Uterus (tissue), 4 donors: ENCODE results near the gene HEBP1. TPM values are rescaled to one million over a fixed set of nuclear protein-coding genes. Genes with fewer than 3 reads are reported as not detected.

ENCODE experiments used
- DNase-seq, 2 donors: peaks; one replicate each; pipeline ENCODE4 v3.0.0-alpha.2; 2019 to 2020
- H3K27ac ChIP-seq, 2 donors: fragments of 200-600 bp; sonication (generic); 1 replicate in 1 of 2; 2 replicates in 1 of 2; pipeline ENCODE4 v1.5.1; 2016 to 2018
- H3K27me3 ChIP-seq, 2 donors: fragments of 200-600 bp; sonication (generic); one replicate each; pipeline ENCODE4 v1.5.1; 2018 to 2019; ENCODE audit warnings: control low read depth in 1 of 2
- H3K36me3 ChIP-seq, 2 donors: fragments of 200-600 bp; sonication (generic); one replicate each; pipeline ENCODE4 v1.5.1; 2019; ENCODE audit warnings: control low read depth in 1 of 2
- H3K4me1 ChIP-seq, 2 donors: fragments of 200-600 bp; sonication (generic); one replicate each; pipeline ENCODE4 v1.5.1; 2018 to 2019; ENCODE audit warnings: control low read depth in 1 of 2
- H3K4me3 ChIP-seq, 2 donors: fragments of 200-600 bp; sonication (generic); 1 replicate in 1 of 2; 2 replicates in 1 of 2; pipeline ENCODE4 v1.5.1; 2018 to 2019; ENCODE audit warnings: mild to moderate bottlenecking in 1 of 2
- H3K9me3 ChIP-seq, 2 donors: fragments of 200-600 bp; sonication (generic); one replicate each; pipeline ENCODE4 v1.5.1; 2019; ENCODE audit warnings: control low read depth in 1 of 2
- POLR2A ChIP-seq, 2 donors: fragments of 450-650 bp; IDR thresholded peaks; one replicate each; pipeline ENCODE4 v1.6.1; 2016; ENCODE audit warnings: antibody characterized with exemption in 2 of 2, mild to moderate bottlenecking in 1 of 2, moderate library complexity in 1 of 2
- intact Hi-C: fragments of 100-400 bp; cut with DNase I; formaldehyde crosslinking; loops from one replicate; pipeline ENCODE4 v1.15.1; 2023; ENCODE audit warnings: low total_unique reads
- total RNA-seq, 4 donors: library from RNA; depleted of rRNA in 3 of 4; stranded (reverse); fragments of >200 nt in 3 of 4; gene quantifications; one replicate each; pipeline versions ENCODE4 v1.1.0 to v1.2.4, GENCODE V29; 2014 to 2023
- TF ChIP-seq, protein P1 (sequence below), 4 experiments: fragments of 200-600 bp in 2 of 4; fragments of 450-650 bp in 2 of 4; sonication (generic) in 2 of 4; IDR thresholded peaks; one replicate each; pipeline ENCODE4 v1.5.1; 2016 to 2019; ENCODE audit warnings: antibody characterized with exemption in 4 of 4, mild to moderate bottlenecking in 2 of 4, moderate library complexity in 1 of 4
- donor health status: DM: yes; HTN: yes; CAD: no.

HEBP1 gene
- total RNA-seq, 4 donors from 2014 or later: 10.5 to 64.4 (median 40.9) TPM

DNA sequence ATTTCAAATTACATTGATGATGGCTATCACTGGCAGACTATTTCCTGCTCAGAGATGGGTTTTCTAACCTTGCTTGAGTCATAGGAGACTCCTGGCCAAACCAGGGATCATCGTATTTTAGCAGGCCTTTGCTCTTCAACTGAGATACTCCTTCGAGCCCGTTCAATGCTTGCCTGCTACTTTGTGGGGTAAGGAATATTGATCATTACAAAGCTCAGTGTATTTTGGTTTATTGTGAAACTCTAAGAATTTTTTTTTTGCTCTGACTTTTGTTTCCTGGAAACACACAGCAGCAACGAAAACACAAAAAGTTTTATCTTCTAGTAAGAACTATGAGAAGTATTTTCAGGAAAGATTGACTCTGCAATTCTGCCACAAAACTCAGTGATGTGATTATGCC, 52.2 kb downstream of the HEBP1 start:
- TF ChIP-seq POLR2A (IDR thresholded peaks at IDR 0.05): no peak
- TF ChIP-seq, protein P1, sequence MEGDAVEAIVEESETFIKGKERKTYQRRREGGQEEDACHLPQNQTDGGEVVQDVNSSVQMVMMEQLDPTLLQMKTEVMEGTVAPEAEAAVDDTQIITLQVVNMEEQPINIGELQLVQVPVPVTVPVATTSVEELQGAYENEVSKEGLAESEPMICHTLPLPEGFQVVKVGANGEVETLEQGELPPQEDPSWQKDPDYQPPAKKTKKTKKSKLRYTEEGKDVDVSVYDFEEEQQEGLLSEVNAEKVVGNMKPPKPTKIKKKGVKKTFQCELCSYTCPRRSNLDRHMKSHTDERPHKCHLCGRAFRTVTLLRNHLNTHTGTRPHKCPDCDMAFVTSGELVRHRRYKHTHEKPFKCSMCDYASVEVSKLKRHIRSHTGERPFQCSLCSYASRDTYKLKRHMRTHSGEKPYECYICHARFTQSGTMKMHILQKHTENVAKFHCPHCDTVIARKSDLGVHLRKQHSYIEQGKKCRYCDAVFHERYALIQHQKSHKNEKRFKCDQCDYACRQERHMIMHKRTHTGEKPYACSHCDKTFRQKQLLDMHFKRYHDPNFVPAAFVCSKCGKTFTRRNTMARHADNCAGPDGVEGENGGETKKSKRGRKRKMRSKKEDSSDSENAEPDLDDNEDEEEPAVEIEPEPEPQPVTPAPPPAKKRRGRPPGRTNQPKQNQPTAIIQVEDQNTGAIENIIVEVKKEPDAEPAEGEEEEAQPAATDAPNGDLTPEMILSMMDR (IDR thresholded peaks at IDR 0.05): no peak
- Histone ChIP-seq H3K9me3 (no peaks in the 10 kb centered on the region), H3K27ac (no peak overlapping the region), H3K27me3 (no peaks in the 10 kb centered on the region), H3K4me3 (no peak overlapping the region), H3K4me1 (no peaks in the 10 kb centered on the region), H3K36me3 (no peaks in the 10 kb centered on the region)
- intact Hi-C loops: no loop called here
- no peak for DNase-seq

DNA sequence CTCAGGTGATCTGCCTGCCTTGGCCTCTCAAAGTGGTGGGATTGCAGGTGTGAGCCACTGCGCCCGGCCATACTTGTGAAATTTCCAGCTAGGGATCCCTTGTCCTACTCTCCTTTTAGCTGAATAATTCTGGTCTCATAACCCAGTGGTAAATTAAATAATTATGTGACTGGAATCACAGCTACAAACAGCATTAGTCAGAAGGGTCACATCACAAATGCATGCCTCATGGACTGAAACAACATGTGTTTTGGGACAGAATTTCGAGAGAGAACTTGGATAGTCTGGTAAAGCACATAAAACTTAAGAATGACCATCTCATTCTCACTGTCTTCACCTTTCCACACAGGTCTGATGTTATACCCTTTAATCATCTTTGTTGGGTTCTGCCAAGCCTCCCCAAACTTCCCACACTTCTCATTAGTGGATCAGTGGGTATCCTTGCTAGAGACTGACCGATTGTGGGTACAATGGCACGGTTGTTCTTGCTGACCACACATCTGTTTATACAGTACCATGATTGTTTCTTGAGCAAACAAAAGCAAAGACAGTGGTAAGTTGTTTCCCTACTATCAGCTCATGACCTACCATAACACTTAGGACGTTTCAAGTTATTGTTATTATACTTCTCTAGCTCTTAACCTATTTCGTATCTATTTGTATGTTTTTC, 53.2 kb downstream of the HEBP1 start:
- TF ChIP-seq, protein P1 (IDR thresholded peaks at IDR 0.05): no peak
- no peak for TF ChIP-seq POLR2A (IDR thresholded peaks at IDR 0.05)
- DNase-seq: no peak
- no peaks in the 10 kb centered on the region for H3K36me3 ChIP-seq
- H3K4me1 ChIP-seq: no peaks in the 10 kb centered on the region
- intact Hi-C loops: no loop called here
- no peak overlapping the region for H3K4me3 ChIP-seq
- no peak overlapping the region for H3K27ac ChIP-seq
- no peaks in the 10 kb centered on the region for H3K27me3 ChIP-seq
- no peaks in the 10 kb centered on the region for H3K9me3 ChIP-seq

DNA sequence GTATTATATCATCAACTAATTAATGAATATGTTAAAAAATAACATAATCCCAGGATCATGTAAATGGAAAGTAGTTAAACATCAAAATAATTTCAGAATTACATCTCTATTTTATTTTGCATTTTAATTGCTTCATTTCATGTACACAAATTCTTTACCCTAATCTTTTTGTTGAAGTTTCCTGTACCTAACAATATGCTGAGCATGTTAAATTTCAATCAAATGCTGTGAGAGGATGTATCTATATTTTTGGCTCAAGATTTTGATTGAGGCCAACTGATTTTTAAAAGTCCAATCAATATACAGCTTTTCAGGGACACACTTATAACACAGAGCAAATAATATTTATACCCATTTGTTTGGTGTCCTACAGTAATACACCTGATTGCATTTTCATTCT, 54.5 kb downstream of the HEBP1 start:
- intact Hi-C loops: no loop called here
- TF ChIP-seq POLR2A (IDR thresholded peaks at IDR 0.05): no peak
- TF ChIP-seq, protein P1 (IDR thresholded peaks at IDR 0.05): no peak

DNA sequence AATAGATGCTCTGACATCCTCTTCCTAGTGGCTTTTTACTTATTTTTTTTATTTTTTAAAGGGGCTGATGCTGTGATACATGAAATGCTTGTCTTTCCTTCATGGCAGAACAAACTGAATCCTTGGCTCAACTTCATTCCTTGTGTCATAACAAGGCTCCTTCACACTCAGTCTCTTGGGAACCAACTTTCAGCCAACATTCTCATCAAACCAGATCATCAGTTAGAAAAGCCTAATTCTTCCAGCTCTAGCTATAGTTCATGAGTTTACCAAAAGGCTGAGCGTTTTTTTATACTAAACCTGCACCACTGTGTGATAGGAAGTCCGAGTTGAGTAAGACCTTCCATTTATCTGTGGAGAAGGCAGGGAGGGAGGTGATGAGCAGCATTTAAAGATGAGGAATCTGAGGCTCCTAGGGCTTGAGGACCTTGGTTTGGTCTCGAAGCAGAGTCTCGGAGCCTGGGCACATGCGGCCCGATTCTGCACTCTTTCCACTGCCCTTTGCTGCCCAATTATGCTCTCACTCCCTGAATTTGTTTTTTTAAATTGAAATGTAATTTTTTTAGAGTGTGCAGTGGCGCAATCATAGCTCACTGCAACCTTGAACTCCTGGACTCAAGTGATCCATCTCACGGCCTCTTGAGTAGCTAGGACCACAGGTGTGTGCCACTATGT, 56.3 kb downstream of the HEBP1 start:
- DNase-seq: no peak
- no peaks in the 10 kb centered on the region for H3K27me3 ChIP-seq
- TF ChIP-seq, protein P1 (IDR thresholded peaks at IDR 0.05): no peak
- TF ChIP-seq POLR2A (IDR thresholded peaks at IDR 0.05): no peak
- H3K9me3 ChIP-seq: no peaks in the 10 kb centered on the region
- H3K36me3 ChIP-seq: no peaks in the 10 kb centered on the region
- no peak overlapping the region for H3K27ac ChIP-seq
- H3K4me1 ChIP-seq: no peaks in the 10 kb centered on the region
- intact Hi-C loops: no loop called here
- no peak overlapping the region for H3K4me3 ChIP-seq

More for the DNA sequence above, 54.5 kb downstream of the HEBP1 start:
- H3K4me3 ChIP-seq: no peak overlapping the region
- H3K4me1 ChIP-seq: no peaks in the 10 kb centered on the region
- no peak for DNase-seq
- no peak overlapping the region for H3K27ac ChIP-seq
- H3K36me3 ChIP-seq: no peaks in the 10 kb centered on the region
- H3K27me3 ChIP-seq: no peaks in the 10 kb centered on the region
- H3K9me3 ChIP-seq: no peaks in the 10 kb centered on the region
